ENCODE measurements around the gene GPT2. TPM values are rescaled to one million over a fixed set of nuclear protein-coding genes. Genes with fewer than 3 reads are reported as not detected.

The GPT2 gene
- total and polyA plus RNA-seq, 2 donors (not counting 3 experiments of a cell fraction or from before 2014, with no cell fraction given) = 10.8 to 17.9 TPM

DNA sequence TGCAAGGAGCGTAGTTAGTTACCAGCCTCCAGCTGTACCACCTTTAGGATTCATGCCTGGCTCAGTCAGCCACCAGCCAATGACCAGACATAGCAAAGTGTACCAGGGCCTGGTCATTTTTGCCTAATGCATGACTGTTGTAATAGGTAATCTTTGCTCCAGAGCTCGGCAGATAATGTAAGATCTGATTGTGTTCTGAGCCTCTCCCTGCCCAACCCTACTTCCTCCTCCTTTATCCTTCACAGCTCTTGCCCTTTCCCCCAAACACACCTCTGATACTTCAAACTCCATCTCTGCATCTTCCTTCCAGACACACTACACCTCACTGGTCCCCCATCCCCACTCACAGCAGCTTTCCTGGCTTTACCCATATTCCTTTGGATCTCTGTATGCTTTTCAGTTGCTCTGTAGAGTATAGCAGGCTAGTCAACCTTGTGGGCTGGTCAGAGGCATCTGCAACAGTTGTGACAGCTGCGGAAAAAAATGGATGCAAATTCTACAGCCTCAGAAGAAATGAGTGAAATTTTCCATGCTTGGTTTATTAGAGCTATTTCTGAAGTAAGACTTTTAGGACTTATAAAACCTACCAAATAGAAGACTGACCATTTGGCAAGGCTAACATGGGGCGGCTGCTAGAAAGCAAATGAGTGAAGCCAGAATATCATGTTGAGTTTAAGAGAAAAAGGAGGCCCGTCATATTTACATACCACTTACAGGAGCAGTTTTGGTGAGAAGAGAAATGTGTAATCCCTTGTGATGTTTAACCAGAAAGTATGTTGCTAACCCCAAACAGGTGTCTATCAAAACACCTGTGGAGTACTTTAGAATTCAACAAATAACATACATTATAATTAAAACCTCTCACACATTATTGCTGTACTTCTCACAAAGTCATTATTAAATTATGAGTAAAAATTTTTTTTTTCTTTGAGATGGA lies 33.3 kb upstream of the GPT2 start:
- H2AFZ ChIP-seq (ENCODE audit: low read depth, low read length) = no peak overlapping the region
- H3K9me3 ChIP-seq (replicated peaks; ENCODE audit: control insufficient read depth, insufficient read depth, low read length) = no peaks in the 10 kb centered on the region
- H3K4me1 ChIP-seq (ENCODE audit: control insufficient read depth, extremely low read depth, insufficient read depth, low read length) = no peaks in the 10 kb centered on the region
- intact Hi-C loops (cut with micrococcal nuclease) (no loop called here), dilution Hi-C loops (cut with MboI; ENCODE audit: extremely low pct_ligation_motif_present, low sequenced_read_pairs) (no loop called here)
- no peaks in the 10 kb centered on the region for H4K20me1 ChIP-seq (replicated peaks; ENCODE audit: control insufficient read depth, extremely low read depth, insufficient read depth, low read length)
- H3K27ac ChIP-seq (ENCODE audit: insufficient read depth, low read depth, low read length) = no peak overlapping the region
- TF ChIP-seq POLR2A (IDR thresholded peaks at IDR 0.05; ENCODE audit: low read depth, low read length) (no peak), JUN (IDR thresholded peaks at IDR 0.05; ENCODE audit: borderline replicate concordance, insufficient read depth, insufficient read length, low read depth) (no peak), MYC (IDR thresholded peaks at IDR 0.05; ENCODE audit: low read depth, low read length) (no peak), GATA2 (IDR thresholded peaks at IDR 0.05; ENCODE audit: insufficient read depth, insufficient read length, low read depth, low read length) (no peak), FOS (IDR thresholded peaks at IDR 0.05; ENCODE audit: borderline replicate concordance, insufficient read depth, low read length) (no peak), EZH2 (IDR thresholded peaks at IDR 0.05; ENCODE audit: borderline replicate concordance, low read depth, low read length, severe bottlenecking) (no peak), POLR2AphosphoS5 (IDR thresholded peaks at IDR 0.05; ENCODE audit: insufficient read depth, low read depth, low read length) (no peak)
- TF ChIP-seq, protein P1, sequence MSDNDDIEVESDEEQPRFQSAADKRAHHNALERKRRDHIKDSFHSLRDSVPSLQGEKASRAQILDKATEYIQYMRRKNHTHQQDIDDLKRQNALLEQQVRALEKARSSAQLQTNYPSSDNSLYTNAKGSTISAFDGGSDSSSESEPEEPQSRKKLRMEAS (IDR thresholded peaks at IDR 0.05; ENCODE audit: insufficient read depth, insufficient read length) = no peak
- TF ChIP-seq, protein P2, sequence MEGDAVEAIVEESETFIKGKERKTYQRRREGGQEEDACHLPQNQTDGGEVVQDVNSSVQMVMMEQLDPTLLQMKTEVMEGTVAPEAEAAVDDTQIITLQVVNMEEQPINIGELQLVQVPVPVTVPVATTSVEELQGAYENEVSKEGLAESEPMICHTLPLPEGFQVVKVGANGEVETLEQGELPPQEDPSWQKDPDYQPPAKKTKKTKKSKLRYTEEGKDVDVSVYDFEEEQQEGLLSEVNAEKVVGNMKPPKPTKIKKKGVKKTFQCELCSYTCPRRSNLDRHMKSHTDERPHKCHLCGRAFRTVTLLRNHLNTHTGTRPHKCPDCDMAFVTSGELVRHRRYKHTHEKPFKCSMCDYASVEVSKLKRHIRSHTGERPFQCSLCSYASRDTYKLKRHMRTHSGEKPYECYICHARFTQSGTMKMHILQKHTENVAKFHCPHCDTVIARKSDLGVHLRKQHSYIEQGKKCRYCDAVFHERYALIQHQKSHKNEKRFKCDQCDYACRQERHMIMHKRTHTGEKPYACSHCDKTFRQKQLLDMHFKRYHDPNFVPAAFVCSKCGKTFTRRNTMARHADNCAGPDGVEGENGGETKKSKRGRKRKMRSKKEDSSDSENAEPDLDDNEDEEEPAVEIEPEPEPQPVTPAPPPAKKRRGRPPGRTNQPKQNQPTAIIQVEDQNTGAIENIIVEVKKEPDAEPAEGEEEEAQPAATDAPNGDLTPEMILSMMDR (IDR thresholded peaks at IDR 0.05; ENCODE audit: extremely low read depth in 1 of 2, insufficient read depth in 1 of 2, low read depth in 1 of 2, low read length in 2 of 2) = no peak
- DNase-seq (ENCODE audit: low read depth, low spot score) (no peak), FAIRE-seq (no peak)
- ChIA-PET POLR2A (no interaction called here), CTCF (interaction anchor here (1.0 to 7.6 kb wide), 6 partner anchors 12 to 1314 kb away, joined by 3 to 401 read pairs (median 38); no protein-coding TSS in a partner anchor)
- BruUV-seq (replicated peaks) = no TSS peak
- H3K4me3 ChIP-seq (replicated peaks in 1 of 3; ENCODE audit: insufficient read depth in 1 of 3, low read depth in 1 of 3, low read length in 3 of 3) = no peak overlapping the region
- H3K36me3 ChIP-seq (ENCODE audit: control insufficient read depth in 2 of 2, extremely low read depth in 1 of 2, insufficient read depth in 2 of 2, low read length in 2 of 2) = no peaks in the 10 kb centered on the region
- H3K4me2 ChIP-seq (ENCODE audit: insufficient read depth, low read length) = no peak overlapping the region
- no peaks in the 10 kb centered on the region for H3K79me2 ChIP-seq (ENCODE audit: control insufficient read depth, insufficient read depth, low read length)
- peaks cover 0 to 4% of the 10 kb centered on the region in 2 experiments for H3K27me3 ChIP-seq (ENCODE audit: control insufficient read depth in 2 of 2, insufficient read depth in 2 of 2, low read length in 2 of 2)
- H3K9me1 ChIP-seq (replicated peaks; ENCODE audit: control insufficient read depth, extremely low read depth, insufficient read depth, low read length) = no peaks in the 10 kb centered on the region
- H3K9ac ChIP-seq (replicated peaks; ENCODE audit: extremely low read depth, insufficient read depth, low read length) = no peak overlapping the region

Data from endothelial cell of umbilical vein (primary cell).